ENCODE measurements around the gene ITPR2. TPM values are rescaled to one million over a fixed set of nuclear protein-coding genes. Genes with fewer than 3 reads are reported as not detected.
A peak's percentile ranks its signal among the peaks of the same experiment; 100 is the strongest.

The ITPR2 gene
- total and polyA plus RNA-seq, 4 donors: 4.1 to 47.0 (median 26.5) TPM

DNA sequence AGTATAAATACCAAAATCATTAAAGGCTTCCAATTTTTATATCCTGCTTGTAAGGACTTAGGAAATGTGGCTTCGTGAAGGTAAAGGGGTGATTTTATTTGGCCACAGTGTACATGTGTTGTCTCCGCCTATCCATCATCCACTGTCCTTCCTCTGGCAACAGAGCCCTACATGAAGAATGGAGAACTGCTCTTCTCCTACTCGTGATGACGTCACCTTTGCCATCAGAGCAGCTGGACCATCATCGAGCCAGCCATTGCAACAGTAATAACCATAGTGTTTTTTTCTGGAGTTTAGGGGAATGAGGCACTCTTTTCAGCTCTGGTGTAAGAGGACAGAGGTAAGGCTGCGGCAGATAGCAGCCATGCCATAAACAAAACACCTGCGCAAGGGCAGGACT lies 19.2 kb downstream of the ITPR2 start:
- H3K9me3 ChIP-seq (ENCODE audit: control insufficient read depth in 4 of 4, insufficient read depth in 3 of 4, low read length in 3 of 4): no peaks in the 10 kb centered on the region
- WGBS, 2 donors: 82 to 85% methylated on average over 7 of the region's 7 CpGs
- H3K36me3 ChIP-seq (ENCODE audit: control insufficient read depth in 4 of 4, insufficient read depth in 4 of 4, low read length in 4 of 4): no peaks in the 10 kb centered on the region
- TF ChIP-seq, protein P1, sequence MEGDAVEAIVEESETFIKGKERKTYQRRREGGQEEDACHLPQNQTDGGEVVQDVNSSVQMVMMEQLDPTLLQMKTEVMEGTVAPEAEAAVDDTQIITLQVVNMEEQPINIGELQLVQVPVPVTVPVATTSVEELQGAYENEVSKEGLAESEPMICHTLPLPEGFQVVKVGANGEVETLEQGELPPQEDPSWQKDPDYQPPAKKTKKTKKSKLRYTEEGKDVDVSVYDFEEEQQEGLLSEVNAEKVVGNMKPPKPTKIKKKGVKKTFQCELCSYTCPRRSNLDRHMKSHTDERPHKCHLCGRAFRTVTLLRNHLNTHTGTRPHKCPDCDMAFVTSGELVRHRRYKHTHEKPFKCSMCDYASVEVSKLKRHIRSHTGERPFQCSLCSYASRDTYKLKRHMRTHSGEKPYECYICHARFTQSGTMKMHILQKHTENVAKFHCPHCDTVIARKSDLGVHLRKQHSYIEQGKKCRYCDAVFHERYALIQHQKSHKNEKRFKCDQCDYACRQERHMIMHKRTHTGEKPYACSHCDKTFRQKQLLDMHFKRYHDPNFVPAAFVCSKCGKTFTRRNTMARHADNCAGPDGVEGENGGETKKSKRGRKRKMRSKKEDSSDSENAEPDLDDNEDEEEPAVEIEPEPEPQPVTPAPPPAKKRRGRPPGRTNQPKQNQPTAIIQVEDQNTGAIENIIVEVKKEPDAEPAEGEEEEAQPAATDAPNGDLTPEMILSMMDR (IDR thresholded peaks at IDR 0.05; ENCODE audit: control extremely low read depth, extremely low read depth): no peak
- DNase-seq (no peak), ATAC-seq (ENCODE audit: insufficient read depth, low FRiP score) (no peak)
- no peak overlapping the region for H3K9ac ChIP-seq (ENCODE audit: insufficient read depth in 1 of 2, low read length in 2 of 2)
- no peak overlapping the region for H3K4me3 ChIP-seq
- no peaks in the 10 kb centered on the region for H3K27me3 ChIP-seq (ENCODE audit: control insufficient read depth in 3 of 3, insufficient read depth in 3 of 3, low read length in 2 of 3)
- peaks cover 0 to 11% (median 3%) of the 10 kb centered on the region in 5 donors for H3K4me1 ChIP-seq (ENCODE audit: control insufficient read depth in 5 of 5, insufficient read depth in 5 of 5, low read length in 5 of 5)
- H3K27ac ChIP-seq (ENCODE audit: low read depth in 1 of 2, low read length in 1 of 2): no peak overlapping the region

DNA sequence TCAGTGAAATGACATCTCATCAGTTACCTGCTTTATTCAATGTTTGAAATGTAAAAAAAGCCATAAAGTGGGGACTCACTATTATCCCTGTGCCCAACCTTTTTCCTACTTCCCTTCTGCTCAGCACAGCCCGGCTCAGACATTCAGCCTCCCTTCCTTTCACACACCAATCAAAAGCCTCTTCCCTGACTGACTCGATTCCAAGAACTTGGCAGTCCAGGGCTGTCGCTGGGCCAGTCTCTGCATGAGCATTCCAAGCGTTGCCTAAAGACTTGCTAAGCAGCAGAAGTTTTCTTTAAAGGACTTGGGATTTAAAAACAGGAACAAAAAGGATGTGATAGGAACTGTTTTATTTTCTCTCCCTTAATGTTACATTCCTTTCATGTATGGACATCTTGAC lies 22.7 kb downstream of the ITPR2 start:
- H3K9me3 ChIP-seq (ENCODE audit: control insufficient read depth in 4 of 4, insufficient read depth in 3 of 4, low read length in 3 of 4): no peaks in the 10 kb centered on the region
- WGBS, 2 donors: 40 to 69% methylated on average over 4 of the region's 4 CpGs
- peak; percentile 82 to 91 (median 89) for DNase-seq
- H3K27ac ChIP-seq (ENCODE audit: low read depth in 1 of 2, low read length in 1 of 2): peak overlapping the region in 1 of 2 donors; percentile 26
- H3K4me3 ChIP-seq: no peak overlapping the region
- H3K4me1 ChIP-seq (ENCODE audit: control insufficient read depth in 5 of 5, insufficient read depth in 5 of 5, low read length in 5 of 5): peaks cover 0 to 6% (median 3%) of the 10 kb centered on the region in 5 donors
- no peaks in the 10 kb centered on the region for H3K36me3 ChIP-seq (ENCODE audit: control insufficient read depth in 4 of 4, insufficient read depth in 4 of 4, low read length in 4 of 4)
- TF ChIP-seq, protein P1 (IDR thresholded peaks at IDR 0.05; ENCODE audit: control extremely low read depth, extremely low read depth): no peak
- H3K9ac ChIP-seq (ENCODE audit: insufficient read depth in 1 of 2, low read length in 2 of 2): peak overlapping the region in 1 of 2 donors; percentile 38
- ATAC-seq (ENCODE audit: insufficient read depth, low FRiP score): no peak
- H3K27me3 ChIP-seq (ENCODE audit: control insufficient read depth in 3 of 3, insufficient read depth in 3 of 3, low read length in 2 of 3): no peaks in the 10 kb centered on the region

DNA sequence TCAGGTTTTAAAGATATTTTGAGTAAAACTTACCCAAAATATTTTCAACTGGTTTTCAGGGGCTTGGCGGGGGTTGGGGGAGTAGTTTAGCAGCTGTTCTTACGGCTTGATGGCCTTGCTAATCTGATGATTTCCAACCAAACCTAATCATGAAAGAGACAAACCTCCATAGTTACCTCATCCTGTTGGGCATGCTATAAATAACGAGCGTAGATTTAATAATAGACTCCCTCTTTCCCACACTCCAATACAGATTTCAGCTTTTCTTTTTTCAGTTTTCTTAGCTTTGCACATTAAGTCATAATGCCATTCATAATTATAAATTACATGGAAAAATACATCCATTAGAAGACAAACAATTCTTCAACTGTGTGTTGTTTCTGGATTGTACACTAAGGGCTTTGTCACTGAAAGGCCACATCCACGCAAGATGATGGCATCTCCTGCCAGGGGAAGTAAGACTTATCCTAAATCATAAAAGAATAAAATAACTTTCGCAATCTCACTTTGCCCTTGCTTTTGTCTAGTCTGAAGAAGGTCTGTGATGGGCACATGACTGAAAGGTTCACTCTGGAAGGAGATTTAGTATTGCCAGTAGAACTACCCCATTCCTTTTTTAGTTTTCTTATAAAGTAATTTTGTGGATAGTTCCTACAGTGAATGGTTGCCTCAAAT lies 23.2 kb downstream of the ITPR2 start:
- Histone ChIP-seq H3K36me3 (ENCODE audit: control insufficient read depth in 4 of 4, insufficient read depth in 4 of 4, low read length in 4 of 4) (no peaks in the 10 kb centered on the region), H3K4me1 (ENCODE audit: control insufficient read depth in 5 of 5, insufficient read depth in 5 of 5, low read length in 5 of 5) (peaks cover 0 to 6% (median 3%) of the 10 kb centered on the region in 5 donors), H3K9me3 (ENCODE audit: control insufficient read depth in 4 of 4, insufficient read depth in 3 of 4, low read length in 3 of 4) (no peaks in the 10 kb centered on the region), H3K9ac (ENCODE audit: insufficient read depth in 1 of 2, low read length in 2 of 2) (no peak overlapping the region), H3K27ac (ENCODE audit: low read depth in 1 of 2, low read length in 1 of 2) (peak overlapping the region in 1 of 2 donors; percentile 15), H3K27me3 (ENCODE audit: control insufficient read depth in 3 of 3, insufficient read depth in 3 of 3, low read length in 2 of 3) (no peaks in the 10 kb centered on the region), H3K4me3 (no peak overlapping the region)
- ATAC-seq (ENCODE audit: insufficient read depth, low FRiP score) (no peak), DNase-seq (no peak)
- WGBS, 2 donors: 90 to 93% methylated on average over 6 of the region's 6 CpGs
- TF ChIP-seq, protein P1 (IDR thresholded peaks at IDR 0.05; ENCODE audit: control extremely low read depth, extremely low read depth): no peak
